Endodermal cell (in vitro differentiated cells): ENCODE data around the gene DSEL. TPM values are rescaled to one million over a fixed set of nuclear protein-coding genes. Genes with fewer than 3 reads are reported as not detected.

ENCODE experiments used
- DNase-seq: peaks from one replicate; pipeline ENCODE4 v3.0.0-alpha.2; 2017
- H3K27ac ChIP-seq: 2 replicates; pipeline ENCODE4 v1.5.1; 2013; ENCODE audit warnings: mild to moderate bottlenecking, low read depth, low read length, moderate library complexity
- H3K27me3 ChIP-seq: 2 replicates; pipeline ENCODE4 v1.6.1; 2013; ENCODE audit warnings: mild to moderate bottlenecking, low read length, moderate library complexity; ENCODE audit not compliant: insufficient read depth, control insufficient read depth, poor library complexity, severe bottlenecking
- H3K36me3 ChIP-seq: 2 replicates; pipeline ENCODE4 v1.7.0; 2013; ENCODE audit warnings: mild to moderate bottlenecking, low read length, moderate library complexity; ENCODE audit not compliant: control insufficient read depth, insufficient read depth
- H3K4me1 ChIP-seq: one replicate; pipeline ENCODE4 v1.7.0; 2013; ENCODE audit warnings: low read length; ENCODE audit not compliant: control insufficient read depth, insufficient read depth
- H3K4me3 ChIP-seq: 2 replicates; pipeline ENCODE4 v1.5.1; 2013; ENCODE audit warnings: mild to moderate bottlenecking, low read length, moderate library complexity
- H3K9ac ChIP-seq: 2 replicates; pipeline ENCODE4 v1.6.1; 2013; ENCODE audit warnings: mild to moderate bottlenecking, low read length, moderate library complexity; ENCODE audit not compliant: poor library complexity, severe bottlenecking; ENCODE audit errors: extremely low read depth
- H3K9me3 ChIP-seq: 2 replicates; pipeline ENCODE4 v1.6.1; 2013; ENCODE audit warnings: mild to moderate bottlenecking, low read length, moderate library complexity; ENCODE audit not compliant: control insufficient read depth
- H3K27ac Mint-ChIP-seq: 2 replicates; pipeline ENCODE4 v1.8.0; 2020; ENCODE audit warnings: mixed read lengths
- H3K27me3 Mint-ChIP-seq: 2 replicates; pipeline ENCODE4 v1.8.0; 2021; ENCODE audit warnings: mild to moderate bottlenecking, mixed read lengths; ENCODE audit not compliant: insufficient read depth
- H3K36me3 Mint-ChIP-seq: 2 replicates; pipeline ENCODE4 v1.8.0; 2020; ENCODE audit warnings: low read depth, mixed read lengths
- H3K4me1 Mint-ChIP-seq: 2 replicates; pipeline ENCODE4 v1.8.0; 2020; ENCODE audit warnings: mixed read lengths
- H3K4me3 Mint-ChIP-seq: 2 replicates; pipeline ENCODE4 v1.8.0; 2020; ENCODE audit warnings: mild to moderate bottlenecking, moderate library complexity, mixed read lengths
- H3K9me3 Mint-ChIP-seq: 2 replicates; pipeline ENCODE4 v1.8.0; 2020; ENCODE audit warnings: mild to moderate bottlenecking, mixed read lengths
- WGBS, 2 experiments: methylation state at CpG; one replicate each; pipeline versions ENCODE4 v1.1.5 to v1.1.7; 2013; ENCODE audit warnings: missing lambda C conversion rate in 2 of 2, mixed read lengths in 1 of 2; ENCODE audit not compliant: insufficient coverage in 1 of 2, insufficient read length in 1 of 2; 5-methylcytosine and 5-hydroxymethylcytosine counted together
- total RNA-seq, 2 donors: library from RNA; stranded (reverse); fragmentation: NEBNext Ultra II Directional in 1 of 2; extraction: Animal tissue kit (Norgen Biotek cat#: 25700) in 1 of 2; gene quantifications; 2 replicates in 1 of 2; 3 replicates in 1 of 2; pipeline ENCODE4 v1.2.1, GENCODE V29; 2021
- TF ChIP-seq, protein P1 (sequence below): fragments of 200-600 bp; sonication (generic); conservative IDR thresholded peaks from 2 replicates; pipeline ENCODE4 v1.5.0; 2021; ENCODE audit warnings: antibody characterized with exemption, mild to moderate bottlenecking

The DSEL gene
- total RNA-seq, 2 donors from 2014 or later: 6.0 to 9.0 TPM

DNA sequence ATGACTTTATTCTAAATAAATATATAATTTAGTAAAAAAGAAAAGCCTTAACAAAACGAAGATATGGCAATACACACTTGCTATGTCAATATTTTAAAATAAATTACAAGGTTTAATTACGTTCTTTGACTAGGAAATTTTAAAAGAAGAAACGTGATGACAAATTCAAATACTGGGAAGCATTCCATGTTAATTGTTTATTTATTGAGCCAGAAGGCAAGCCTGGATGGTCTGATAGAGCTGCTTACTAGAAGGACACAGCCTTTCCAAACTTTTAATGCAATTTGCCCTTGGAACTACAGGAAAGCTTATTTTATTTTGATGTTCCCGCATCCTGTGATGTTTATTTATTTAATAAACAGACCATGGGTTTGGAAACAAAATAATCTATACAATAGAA lies 33.4 kb upstream of the DSEL start:
- Mint-ChIP-seq H3K27me3 (no peaks in the 10 kb centered on the region), H3K27ac (no peak overlapping the region), H3K9me3 (no peaks in the 10 kb centered on the region), H3K4me3 (no peak overlapping the region), H3K4me1 (peaks cover 3% of the 10 kb centered on the region), H3K36me3 (no peaks in the 10 kb centered on the region)
- Histone ChIP-seq H3K9me3 (no peaks in the 10 kb centered on the region), H3K36me3 (no peaks in the 10 kb centered on the region), H3K4me3 (no peak overlapping the region), H3K27me3 (no peaks in the 10 kb centered on the region), H3K4me1 (no peaks in the 10 kb centered on the region), H3K27ac (no peak overlapping the region), H3K9ac (no peak overlapping the region)
- DNase-seq: no peak
- TF ChIP-seq, protein P1, sequence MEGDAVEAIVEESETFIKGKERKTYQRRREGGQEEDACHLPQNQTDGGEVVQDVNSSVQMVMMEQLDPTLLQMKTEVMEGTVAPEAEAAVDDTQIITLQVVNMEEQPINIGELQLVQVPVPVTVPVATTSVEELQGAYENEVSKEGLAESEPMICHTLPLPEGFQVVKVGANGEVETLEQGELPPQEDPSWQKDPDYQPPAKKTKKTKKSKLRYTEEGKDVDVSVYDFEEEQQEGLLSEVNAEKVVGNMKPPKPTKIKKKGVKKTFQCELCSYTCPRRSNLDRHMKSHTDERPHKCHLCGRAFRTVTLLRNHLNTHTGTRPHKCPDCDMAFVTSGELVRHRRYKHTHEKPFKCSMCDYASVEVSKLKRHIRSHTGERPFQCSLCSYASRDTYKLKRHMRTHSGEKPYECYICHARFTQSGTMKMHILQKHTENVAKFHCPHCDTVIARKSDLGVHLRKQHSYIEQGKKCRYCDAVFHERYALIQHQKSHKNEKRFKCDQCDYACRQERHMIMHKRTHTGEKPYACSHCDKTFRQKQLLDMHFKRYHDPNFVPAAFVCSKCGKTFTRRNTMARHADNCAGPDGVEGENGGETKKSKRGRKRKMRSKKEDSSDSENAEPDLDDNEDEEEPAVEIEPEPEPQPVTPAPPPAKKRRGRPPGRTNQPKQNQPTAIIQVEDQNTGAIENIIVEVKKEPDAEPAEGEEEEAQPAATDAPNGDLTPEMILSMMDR: no peak
- whole genome bisulfite sequencing, 2 experiments: 90% methylated on average over 3 of the region's 4 CpGs; no CpG with 5 or more reads in 1 of the 2 experiments

DNA sequence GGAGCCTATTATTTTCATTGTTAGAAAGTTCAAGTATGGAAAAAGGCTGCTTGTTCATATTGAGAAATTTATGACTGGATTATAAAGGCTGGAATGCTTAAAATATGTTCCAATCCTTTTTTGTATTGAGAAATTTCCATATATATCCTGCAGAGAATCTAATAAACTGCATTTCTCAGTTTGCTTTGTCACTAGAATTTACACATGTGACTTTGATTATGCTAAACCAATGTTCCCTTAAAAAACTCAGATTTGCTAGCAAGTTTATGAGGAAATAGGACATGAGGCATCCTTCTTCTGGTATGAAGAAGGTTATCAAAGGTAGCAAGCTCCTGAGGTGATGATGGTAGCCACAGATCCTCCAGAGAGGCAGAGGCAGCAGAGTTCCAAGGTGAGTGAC lies 29.2 kb upstream of the DSEL start:
- Histone ChIP-seq H3K27ac (no peak overlapping the region), H3K36me3 (no peaks in the 10 kb centered on the region), H3K4me1 (no peaks in the 10 kb centered on the region), H3K4me3 (no peak overlapping the region), H3K9me3 (no peaks in the 10 kb centered on the region), H3K9ac (no peak overlapping the region), H3K27me3 (no peaks in the 10 kb centered on the region)
- H3K27ac Mint-ChIP-seq: no peak overlapping the region
- no peak for DNase-seq
- no peaks in the 10 kb centered on the region for H3K27me3 Mint-ChIP-seq
- H3K9me3 Mint-ChIP-seq: no peaks in the 10 kb centered on the region
- no peak overlapping the region for H3K4me3 Mint-ChIP-seq
- TF ChIP-seq, protein P1: no peak
- H3K4me1 Mint-ChIP-seq: no peaks in the 10 kb centered on the region
- no peaks in the 10 kb centered on the region for H3K36me3 Mint-ChIP-seq

GRCh38 chr18:67540559-67540958 lies 24.0 kb upstream of the DSEL start:
- no peaks in the 10 kb centered on the region for H3K36me3 ChIP-seq
- H3K9me3 Mint-ChIP-seq: no peaks in the 10 kb centered on the region
- H3K9ac ChIP-seq: no peak overlapping the region
- no peak overlapping the region for H3K27ac ChIP-seq
- WGBS, 2 experiments: 87% methylated on average over 4 of the region's 5 CpGs; no CpG with 5 or more reads in 1 of the 2 experiments
- DNase-seq: no peak
- H3K27me3 ChIP-seq: no peaks in the 10 kb centered on the region
- H3K27me3 Mint-ChIP-seq: no peaks in the 10 kb centered on the region
- no peaks in the 10 kb centered on the region for H3K4me1 Mint-ChIP-seq
- no peak overlapping the region for H3K4me3 ChIP-seq
- H3K4me3 Mint-ChIP-seq: no peak overlapping the region
- H3K27ac Mint-ChIP-seq: no peak overlapping the region
- no peaks in the 10 kb centered on the region for H3K4me1 ChIP-seq
- H3K36me3 Mint-ChIP-seq: no peaks in the 10 kb centered on the region
- TF ChIP-seq, protein P1: no peak
- no peaks in the 10 kb centered on the region for H3K9me3 ChIP-seq
